HepG2 (cell line): Measurements from ENCODE around the gene USP9X. TPM values are rescaled to one million over a fixed set of nuclear protein-coding genes. Genes with fewer than 3 reads are reported as not detected.

Source experiments
- ATAC-seq: fragments of 200-7000 bp; cut with Tn5 transposase; 3 replicates; pipeline ENCODE4 v1.9.1; 2020; ENCODE audit warnings: mild to moderate bottlenecking, moderate library complexity
- BruUV-seq: library from RNA; stranded (reverse); fragments of 400-500 nt; replicated peaks from 2 replicates; lab custom pipeline; 2021; lab: Mats Ljungman, UMichigan
- CTCF ChIA-PET: fragments of 300-600 bp; formaldehyde crosslinking; extraction: SDS; loops from one replicate; lab custom pipeline; 2021; ENCODE audit warnings: low total read pairs, inconsistent platforms, low intra/inter-chr PET ratio; lab: Yijun Ruan, JAX
- POLR2A ChIA-PET: fragments of 350-600 bp; sonication (Branson Sonifier 250); formaldehyde crosslinking; loops from one replicate; lab custom pipeline; 2020; ENCODE audit warnings: antibody characterized with exemption, inconsistent platforms; lab: Yijun Ruan, JAX
- DNase-seq: peaks from one replicate; pipeline ENCODE4 v3.0.0-alpha.2; 2015; ENCODE audit warnings: low spot score
- FAIRE-seq: peaks from 3 replicates; lab custom pipeline; 2011; peaks lifted over from hg19 to GRCh38; lab: Jason Lieb, UNC
- H2AFZ ChIP-seq: one replicate; pipeline ENCODE4 v1.6.1; 2011; ENCODE audit warnings: low read length, inconsistent platforms
- H3K27ac ChIP-seq: fragments of 300-600 bp; 3 replicates; pipeline ENCODE4 v1.8.0; 2011; ENCODE audit warnings: mixed run types, mild to moderate bottlenecking, mixed read lengths, low read length, inconsistent platforms; ENCODE audit not compliant: insufficient read depth; ENCODE audit errors: extremely low read length
- H3K27me3 ChIP-seq, 2 experiments: fragments of 200-600 bp in 1 of 2; 2 replicates in 1 of 2; 3 replicates in 1 of 2; pipeline versions ENCODE4 v1.6.0 to v1.8.0; 2011; ENCODE audit warnings: low read length in 2 of 2, mild to moderate bottlenecking in 2 of 2, moderate library complexity in 2 of 2, inconsistent platforms in 1 of 2; ENCODE audit not compliant: insufficient read depth in 2 of 2, control insufficient read depth in 1 of 2
- H3K36me3 ChIP-seq, 2 experiments: fragments of 200-600 bp in 1 of 2; replicated peaks in 1 of 2; 2 replicates in 1 of 2; 3 replicates in 1 of 2; pipeline versions ENCODE4 v1.5.1 to v1.8.0; 2011; ENCODE audit warnings: low read length in 2 of 2, inconsistent platforms in 1 of 2; ENCODE audit not compliant: insufficient read depth in 2 of 2, control insufficient read depth in 1 of 2
- H3K4me1 ChIP-seq: 2 replicates; pipeline ENCODE4 v1.5.1; 2012; ENCODE audit warnings: low read length, inconsistent platforms; ENCODE audit not compliant: insufficient read depth
- H3K4me2 ChIP-seq: 2 replicates; pipeline ENCODE4 v1.6.0; 2011; ENCODE audit warnings: low read depth, low read length, inconsistent platforms
- H3K4me3 ChIP-seq, 3 experiments: fragments of 200-600 bp in 1 of 3; sonication (generic), shearing (Covaris generic) in 1 of 3; replicated peaks in 1 of 3; 2 replicates each; pipeline ENCODE4 v1.5.1; 2011 to 2016; ENCODE audit warnings: low read length in 3 of 3, inconsistent platforms in 2 of 3, low read depth in 2 of 3, mild to moderate bottlenecking in 2 of 3, control low read depth in 1 of 3, mixed read lengths in 1 of 3; ENCODE audit not compliant: insufficient read depth in 1 of 3
- H3K79me2 ChIP-seq: one replicate; pipeline ENCODE4 v1.6.1; 2011; ENCODE audit warnings: low read length, inconsistent platforms; ENCODE audit not compliant: insufficient read depth
- H3K9ac ChIP-seq: 2 replicates; pipeline ENCODE4 v1.6.0; 2011; ENCODE audit warnings: mild to moderate bottlenecking, low read depth, low read length, inconsistent platforms; ENCODE audit not compliant: insufficient read depth
- H3K9me3 ChIP-seq: 2 replicates; pipeline ENCODE4 v1.5.1; 2012; ENCODE audit warnings: mild to moderate bottlenecking, low read length
- H4K20me1 ChIP-seq: 2 replicates; pipeline ENCODE4 v1.6.0; 2011; ENCODE audit warnings: inconsistent platforms, mild to moderate bottlenecking, low read length, moderate library complexity; ENCODE audit not compliant: insufficient read depth
- CREBL2 ChIP-seq: sonication (generic); formaldehyde crosslinking; IDR thresholded peaks from 2 replicates; pipeline ENCODE4 v1.8.1; 2023; ENCODE audit warnings: missing genetic modification reagents, mild to moderate bottlenecking, borderline replicate concordance
- EHMT2 ChIP-seq: fragments of 200-600 bp; sonication (generic); IDR thresholded peaks from 2 replicates; pipeline ENCODE4 v1.7.0; 2017; ENCODE audit warnings: antibody characterized with exemption, low read depth, low read length, borderline replicate concordance
- HNRNPH1 ChIP-seq: fragments of 200-400 bp; formaldehyde crosslinking; optimal IDR thresholded peaks from 2 replicates; pipeline ENCODE3; 2017; ENCODE audit warnings: mild to moderate bottlenecking, low read depth, low read length
- IKZF1 ChIP-seq: fragments of 450-650 bp; IDR thresholded peaks from 2 replicates; pipeline ENCODE4 v1.7.1; 2016
- IRF1 ChIP-seq: sonication (generic); formaldehyde crosslinking; IDR thresholded peaks from 2 replicates; pipeline ENCODE4 v1.4.0; 2020; ENCODE audit warnings: low read depth, mild to moderate bottlenecking, missing genetic modification reagents
- NFE2L1 ChIP-seq: sonication (generic); formaldehyde crosslinking; IDR thresholded peaks from 2 replicates; pipeline ENCODE4 v1.4.0; 2020; ENCODE audit warnings: missing genetic modification reagents, mild to moderate bottlenecking, borderline replicate concordance
- NFRKB ChIP-seq: fragments of 450-650 bp; IDR thresholded peaks from 2 replicates; pipeline ENCODE4 v1.6.1; 2017
- NONO ChIP-seq, 2 experiments: fragments of 450-650 bp in 1 of 2; sonication (generic) in 1 of 2; formaldehyde crosslinking in 1 of 2; IDR thresholded peaks in 1 of 2; conservative IDR thresholded peaks in 1 of 2; 2 replicates each; pipeline versions ENCODE4 v1.6.1 to v1.8.0; 2017 to 2022; ENCODE audit warnings: mild to moderate bottlenecking in 1 of 2, missing genetic modification reagents in 1 of 2, moderate library complexity in 1 of 2
- PHF8 ChIP-seq: sonication (generic); formaldehyde crosslinking; IDR thresholded peaks from 2 replicates; pipeline ENCODE4 v1.5.0; 2020; ENCODE audit warnings: missing genetic modification reagents
- SKIL ChIP-seq: sonication (generic); formaldehyde crosslinking; IDR thresholded peaks from 2 replicates; pipeline ENCODE4 v1.8.0; 2022; ENCODE audit warnings: missing genetic modification reagents, mild to moderate bottlenecking, moderate library complexity, borderline replicate concordance
- SP1 ChIP-seq, 2 experiments: fragments of 450-650 bp in 1 of 2; sonication (generic) in 1 of 2; formaldehyde crosslinking in 1 of 2; IDR thresholded peaks; 2 replicates each; pipeline versions ENCODE4 v1.4.0 to v1.6.1; 2016 to 2020; ENCODE audit warnings: missing genetic modification reagents in 1 of 2
- STAT6 ChIP-seq: sonication (generic); formaldehyde crosslinking; IDR thresholded peaks from 2 replicates; pipeline ENCODE4 v1.4.0; 2020; ENCODE audit warnings: missing genetic modification reagents, mild to moderate bottlenecking, borderline replicate concordance
- TBX2 ChIP-seq: sonication (generic); formaldehyde crosslinking; IDR thresholded peaks from 2 replicates; pipeline ENCODE4 v1.5.0; 2020; ENCODE audit warnings: missing genetic modification reagents, mild to moderate bottlenecking, borderline replicate concordance
- THAP7 ChIP-seq: sonication (generic); formaldehyde crosslinking; IDR thresholded peaks from 2 replicates; pipeline ENCODE4 v1.8.1; 2023; ENCODE audit warnings: mild to moderate bottlenecking, missing genetic modification reagents
- ZBTB1 ChIP-seq: sonication (generic); formaldehyde crosslinking; IDR thresholded peaks from 2 replicates; pipeline ENCODE4 v1.4.0; 2020; ENCODE audit warnings: missing genetic modification reagents, borderline replicate concordance
- ZNF709 ChIP-seq: sonication (generic); formaldehyde crosslinking; IDR thresholded peaks from 2 replicates; pipeline ENCODE4 v1.5.0; 2020; ENCODE audit warnings: mild to moderate bottlenecking, missing genetic modification reagents
- WGBS: methylation state at CpG from one replicate; pipeline ENCODE4 v1.1.6; 2017; ENCODE audit warnings: low lambda C conversion rate; 5-methylcytosine and 5-hydroxymethylcytosine counted together
- in situ Hi-C: cut with HindIII; loops from 2 replicates; pipeline ENCODE4 v1.10.0; 2017; ENCODE audit warnings: low pct_unique_long_range_greater_than_20kb; ENCODE audit not compliant: extremely low pct_ligation_motif_present
- intact Hi-C: fragments of 100-400 bp; cut with micrococcal nuclease; formaldehyde crosslinking; loops from one replicate; pipeline ENCODE4 v1.10.0; 2022; ENCODE audit not compliant: unreplicated experiment
- polyA plus RNA-seq, 8 experiments: library from polyadenylated mRNA; depleted of rRNA in 3 of 8; stranded (reverse) in 7 of 8; unstranded in 1 of 8; fragments of >200 nt; fragmentation: Illumina TruSeq in 4 of 8; extraction: Trizol in 4 of 8; gene quantifications; 2 replicates each; pipeline versions ENCODE4 v1.2.1 to v1.2.3, GENCODE V29; 2011 to 2016; ENCODE audit warnings: low read depth in 4 of 8, missing spikeins in 1 of 8, mixed read lengths in 1 of 8; ENCODE audit not compliant: insufficient read depth in 1 of 8
- total RNA-seq, 5 experiments: library from RNA; depleted of rRNA; stranded (reverse); fragments of >200 nt; fragmentation: Illumina TruSeq; extraction: Trizol; gene quantifications; 2 replicates each; pipeline ENCODE4 v1.2.3, GENCODE V29; 2016; ENCODE audit warnings: low read depth in 1 of 5

The USP9X gene
- total and polyA plus RNA-seq, 2 of the 13 experiments (the other 11 are each of a cell fraction or from before 2014, with no cell fraction given): 22.2 to 40.5 TPM

- no peak for TF ChIP-seq PHF8
- TF ChIP-seq ZBTB1 (CRISPR knock-in tag): no peak
- TF ChIP-seq SP1 (IDR thresholded peaks at IDR 0.05): no peak
- TF ChIP-seq SP1 (CRISPR knock-in tag; IDR thresholded peaks at IDR 0.05): no peak
- TF ChIP-seq CREBL2 (CRISPR knock-in tag): no peak
- no peak for TF ChIP-seq STAT6 (CRISPR knock-in tag)
- no peak for TF ChIP-seq HNRNPH1
- no peak for TF ChIP-seq IKZF1
- TF ChIP-seq IRF1: no peak
- no peak for TF ChIP-seq SKIL (CRISPR knock-in tag)
- TF ChIP-seq TBX2: no peak
- TF ChIP-seq NFRKB: no peak
- no peak for TF ChIP-seq EHMT2
- no peak for TF ChIP-seq NFE2L1
- TF ChIP-seq THAP7 (CRISPR knock-in tag): no peak
- no peak for TF ChIP-seq ZNF709
- TF ChIP-seq NONO (IDR thresholded peaks at IDR 0.05): no peak
- TF ChIP-seq NONO (CRISPR knock-in tag; conservative IDR thresholded peaks at IDR 0.05): no peak
- POLR2A ChIA-PET: no interaction called here
- FAIRE-seq (no peak), ATAC-seq (no peak), DNase-seq (no peak)
- Histone ChIP-seq H2AFZ (no peak overlapping the region), H3K27me3 (no peaks in the 10 kb centered on the region), H3K36me3 (peaks cover 3 to 13% of the 10 kb centered on the region in 2 experiments; a peak in 4 of 5 replicates), H3K4me1 (no peaks in the 10 kb centered on the region), H3K79me2 (peaks cover 25% of the 10 kb centered on the region), H3K27ac (no peak overlapping the region), H3K9me3 (no peaks in the 10 kb centered on the region), H3K9ac (no peak overlapping the region), H3K4me3 (no peak overlapping the region), H3K4me2 (no peak overlapping the region), H4K20me1 (no peaks in the 10 kb centered on the region)
- CTCF ChIA-PET: no interaction called here
- in situ Hi-C loops (no loop called here), intact Hi-C loops (no loop called here)
- no TSS peak for BruUV-seq
- WGBS: 100% methylated on average over 4 of the region's 4 CpGs
Measured at GRCh38 chrX:41128955-41129354, 43.7 kb downstream of the USP9X start.
